ENCODE data around the gene FOXN4. TPM values are rescaled to one million over a fixed set of nuclear protein-coding genes. Genes with fewer than 3 reads are reported as not detected.
A peak's percentile ranks its signal among the peaks of the same experiment; 100 is the strongest.

FOXN4 gene
- total RNA-seq: not detected

GRCh38 chr12:109308534-109309380 lies at the start of gene FOXN4:
FOXN4 (minus strand) TSS chr12:109309284; CDS start chr12:109308321, 963 bp downstream.
- DNase-seq (no peak), ATAC-seq (no peak)
- Mint-ChIP-seq H3K9me3 (no peaks in the 10 kb centered on the region), H3K27me3 (ENCODE audit: low read depth) (peaks cover 69% of the 10 kb centered on the region), H3K36me3 (ENCODE audit: insufficient read depth) (no peaks in the 10 kb centered on the region), H3K4me1 (ENCODE audit: low read depth) (peaks cover 15% of the 10 kb centered on the region), H3K4me3 (peak within 1 kb of the TSS; percentile 79)

DNA sequence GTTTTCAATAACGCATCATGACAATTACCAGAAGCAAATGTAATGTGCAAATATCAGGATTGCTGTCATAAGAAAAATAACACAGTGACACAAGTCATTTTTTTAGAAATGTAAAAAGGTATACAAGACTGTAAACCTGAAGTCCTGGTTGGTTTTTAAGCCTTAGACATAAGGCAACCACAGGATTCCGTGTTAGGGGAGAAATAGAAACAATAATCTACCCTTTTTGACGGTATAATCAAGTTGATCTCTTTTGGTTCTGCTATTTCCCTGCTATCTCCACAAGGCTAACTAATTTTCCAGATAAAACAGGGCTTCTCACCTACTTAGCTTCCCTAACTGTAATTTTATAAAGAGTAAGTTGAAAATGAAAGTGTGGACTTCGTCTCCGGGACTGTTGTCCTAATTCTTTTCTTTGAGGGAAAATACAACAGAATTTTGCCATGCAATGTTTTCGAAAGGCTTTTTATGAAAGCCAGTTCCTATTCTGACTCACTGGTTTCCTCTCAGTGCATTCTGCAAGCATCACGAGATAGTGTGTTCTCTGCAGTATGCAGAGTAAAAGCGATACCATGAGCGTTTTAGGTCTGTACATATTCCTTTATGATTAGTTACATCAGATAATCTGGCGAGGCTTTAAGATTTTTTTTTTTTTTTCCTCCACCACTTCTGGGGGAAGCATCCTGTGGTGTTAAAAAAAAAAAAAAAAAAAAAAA lies 49.2 kb upstream of the FOXN4 start:
- no peaks in the 10 kb centered on the region for H3K9me3 Mint-ChIP-seq
- ATAC-seq (peak; percentile 81 to 83), DNase-seq (no peak)
- H3K27me3 Mint-ChIP-seq (ENCODE audit: low read depth): peaks cover 11% of the 10 kb centered on the region
- H3K4me1 Mint-ChIP-seq (ENCODE audit: low read depth): peaks cover 9% of the 10 kb centered on the region
- peak overlapping the region; percentile 37 for H3K4me3 Mint-ChIP-seq
- no peaks in the 10 kb centered on the region for H3K36me3 Mint-ChIP-seq (ENCODE audit: insufficient read depth)

DNA sequence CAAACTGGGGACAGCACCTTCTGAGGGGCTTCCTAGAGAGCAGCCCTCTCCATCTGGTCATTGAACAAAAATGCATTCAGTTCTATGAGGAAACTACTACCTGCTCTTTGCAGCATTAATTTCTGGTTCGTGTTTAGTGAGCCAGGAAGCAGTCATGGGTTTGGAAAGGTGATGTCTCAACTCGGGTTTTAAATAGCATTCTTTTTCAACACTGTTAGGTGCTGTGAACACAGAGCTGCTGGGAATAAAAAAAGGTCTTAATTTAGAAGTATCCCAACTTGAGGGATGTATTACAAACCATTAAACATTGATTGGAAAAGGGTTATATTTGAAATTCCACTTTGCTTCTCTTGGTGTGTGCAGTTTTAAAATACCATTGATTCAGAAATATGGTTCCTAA lies 47.9 kb upstream of the FOXN4 start:
- ATAC-seq: no peak
- DNase-seq: no peak
- H3K4me1 Mint-ChIP-seq (ENCODE audit: low read depth): peaks cover 9% of the 10 kb centered on the region
- H3K27me3 Mint-ChIP-seq (ENCODE audit: low read depth): peaks cover 16% of the 10 kb centered on the region
- no peaks in the 10 kb centered on the region for H3K9me3 Mint-ChIP-seq
- H3K36me3 Mint-ChIP-seq (ENCODE audit: insufficient read depth): no peaks in the 10 kb centered on the region
- H3K4me3 Mint-ChIP-seq: no peak overlapping the region

- Mint-ChIP-seq H3K27me3 (ENCODE audit: low read depth) (peaks cover 16% of the 10 kb centered on the region), H3K4me1 (ENCODE audit: low read depth) (peaks cover 9% of the 10 kb centered on the region), H3K36me3 (ENCODE audit: insufficient read depth) (no peaks in the 10 kb centered on the region), H3K4me3 (no peak overlapping the region), H3K9me3 (no peaks in the 10 kb centered on the region)
- ATAC-seq (no peak), DNase-seq (no peak)
Observed at GRCh38 chr12:109356577-109356976, 47.5 kb upstream of the FOXN4 start.

DNA sequence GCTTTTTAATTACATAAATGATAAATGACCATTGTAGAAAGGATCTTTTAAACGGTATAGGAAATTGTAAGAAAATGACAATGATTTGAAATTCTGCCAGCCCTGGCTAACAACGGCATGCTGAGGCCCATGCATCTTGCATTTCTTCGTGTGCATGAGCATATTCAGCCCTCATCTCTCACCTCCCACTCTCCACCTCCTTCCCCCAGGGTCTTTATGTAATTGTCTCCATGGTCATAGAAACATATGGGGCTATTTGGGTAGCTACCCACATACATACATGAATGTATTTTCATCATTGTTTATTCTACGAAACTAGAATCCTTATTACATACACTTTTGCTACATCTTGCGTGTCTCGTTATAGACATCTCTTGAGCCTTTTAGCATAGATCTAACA lies 43.1 kb upstream of the FOXN4 start:
- Mint-ChIP-seq H3K4me3 (no peak overlapping the region), H3K9me3 (no peaks in the 10 kb centered on the region), H3K4me1 (ENCODE audit: low read depth) (no peaks in the 10 kb centered on the region), H3K27me3 (ENCODE audit: low read depth) (peaks cover 10% of the 10 kb centered on the region), H3K36me3 (ENCODE audit: insufficient read depth) (no peaks in the 10 kb centered on the region)
- no peak for ATAC-seq
- no peak for DNase-seq

DNA sequence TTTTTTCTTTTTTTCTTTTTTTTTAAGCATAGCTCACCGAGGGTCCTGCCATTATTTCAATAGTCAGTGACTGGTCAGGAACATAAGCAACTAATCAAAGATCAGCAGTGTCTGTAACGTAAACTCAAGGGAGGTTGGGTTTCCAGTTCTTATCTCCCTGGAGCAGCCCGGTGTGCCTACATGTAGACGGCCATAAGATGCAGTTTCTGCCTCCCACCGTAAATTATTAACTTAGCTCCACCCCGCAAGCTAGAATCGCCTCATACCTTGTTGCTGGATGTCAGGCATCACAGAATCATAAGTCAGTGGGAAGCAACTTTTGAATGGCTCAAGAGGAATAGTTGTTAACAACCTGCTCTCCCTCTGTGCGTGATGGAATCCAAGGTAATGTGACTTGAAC lies 38.5 kb upstream of the FOXN4 start, which contains the start of gene MYO1H:
TSS of gene MYO1H (plus strand) at position 312 of the 400 bp plus-strand sequence. CDS start at position 373, 61 bp downstream.
- no peaks in the 10 kb centered on the region for H3K36me3 Mint-ChIP-seq (ENCODE audit: insufficient read depth)
- H3K9me3 Mint-ChIP-seq: no peaks in the 10 kb centered on the region
- H3K27me3 Mint-ChIP-seq (ENCODE audit: low read depth): peaks cover 14% of the 10 kb centered on the region
- no peak within 1 kb of the TSS for H3K4me3 Mint-ChIP-seq
- no peak for ATAC-seq
- DNase-seq: no peak
- H3K4me1 Mint-ChIP-seq (ENCODE audit: low read depth): no peaks in the 10 kb centered on the region

DNA sequence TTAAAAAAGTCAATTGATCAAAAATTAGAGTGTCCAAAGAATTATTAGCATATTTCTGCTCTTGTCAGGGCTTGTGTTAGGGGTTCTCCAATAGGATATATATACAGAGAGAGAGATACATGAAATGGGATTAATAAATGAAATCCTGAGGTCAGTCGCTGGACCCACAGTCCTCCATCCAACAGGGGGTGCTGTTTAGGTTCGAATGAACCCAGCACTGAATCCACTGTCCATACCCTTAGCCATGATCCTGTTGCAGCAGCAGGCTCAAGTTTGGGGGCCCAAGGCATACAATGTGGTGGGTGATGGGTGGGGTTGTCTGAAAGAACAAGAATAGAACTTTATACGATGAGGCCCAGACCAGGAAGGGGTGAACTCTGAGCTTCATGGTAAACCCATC lies 37.8 kb upstream of the FOXN4 start:
- DNase-seq (no peak), ATAC-seq (no peak)
- no peak overlapping the region for H3K4me3 Mint-ChIP-seq
- H3K9me3 Mint-ChIP-seq: no peaks in the 10 kb centered on the region
- peaks cover 10% of the 10 kb centered on the region for H3K27me3 Mint-ChIP-seq (ENCODE audit: low read depth)
- no peaks in the 10 kb centered on the region for H3K4me1 Mint-ChIP-seq (ENCODE audit: low read depth)
- no peaks in the 10 kb centered on the region for H3K36me3 Mint-ChIP-seq (ENCODE audit: insufficient read depth)

GRCh38 chr12:109345428-109345827 lies 36.3 kb upstream of the FOXN4 start:
- Mint-ChIP-seq H3K4me3 (no peak overlapping the region), H3K4me1 (ENCODE audit: low read depth) (no peaks in the 10 kb centered on the region), H3K27me3 (ENCODE audit: low read depth) (peaks cover 8% of the 10 kb centered on the region), H3K9me3 (no peaks in the 10 kb centered on the region), H3K36me3 (ENCODE audit: insufficient read depth) (no peaks in the 10 kb centered on the region)
- DNase-seq: no peak
- ATAC-seq: no peak

GRCh38 chr12:109343677-109344076 lies 34.6 kb upstream of the FOXN4 start:
- ATAC-seq (no peak), DNase-seq (no peak)
- Mint-ChIP-seq H3K27me3 (ENCODE audit: low read depth) (peaks cover 7% of the 10 kb centered on the region), H3K36me3 (ENCODE audit: insufficient read depth) (no peaks in the 10 kb centered on the region), H3K4me3 (no peak overlapping the region), H3K4me1 (ENCODE audit: low read depth) (no peaks in the 10 kb centered on the region), H3K9me3 (no peaks in the 10 kb centered on the region)

DNA sequence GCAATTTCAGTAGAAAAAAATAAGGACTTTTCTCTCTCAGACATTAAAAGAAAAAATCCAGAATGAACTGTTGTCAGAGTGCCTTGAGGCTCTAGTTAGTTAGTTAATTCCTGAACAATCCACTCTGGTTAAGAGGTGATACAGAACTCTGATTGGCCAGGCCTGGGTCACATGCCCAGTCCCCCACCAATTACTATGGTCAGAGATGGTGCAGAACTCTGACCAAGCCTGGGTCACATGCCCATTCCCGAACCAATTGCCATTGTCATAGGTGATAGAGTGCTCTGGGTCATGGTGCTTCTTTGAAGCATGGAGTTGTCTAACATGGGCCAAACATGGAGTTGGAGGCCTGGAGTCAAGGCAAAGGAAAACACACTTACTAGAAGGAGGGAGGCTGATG lies 27.5 kb upstream of the FOXN4 start:
- Mint-ChIP-seq H3K4me3 (no peak overlapping the region), H3K9me3 (no peaks in the 10 kb centered on the region), H3K27me3 (ENCODE audit: low read depth) (peaks cover 18% of the 10 kb centered on the region), H3K4me1 (ENCODE audit: low read depth) (no peaks in the 10 kb centered on the region), H3K36me3 (ENCODE audit: insufficient read depth) (no peaks in the 10 kb centered on the region)
- no peak for ATAC-seq
- no peak for DNase-seq

DNA sequence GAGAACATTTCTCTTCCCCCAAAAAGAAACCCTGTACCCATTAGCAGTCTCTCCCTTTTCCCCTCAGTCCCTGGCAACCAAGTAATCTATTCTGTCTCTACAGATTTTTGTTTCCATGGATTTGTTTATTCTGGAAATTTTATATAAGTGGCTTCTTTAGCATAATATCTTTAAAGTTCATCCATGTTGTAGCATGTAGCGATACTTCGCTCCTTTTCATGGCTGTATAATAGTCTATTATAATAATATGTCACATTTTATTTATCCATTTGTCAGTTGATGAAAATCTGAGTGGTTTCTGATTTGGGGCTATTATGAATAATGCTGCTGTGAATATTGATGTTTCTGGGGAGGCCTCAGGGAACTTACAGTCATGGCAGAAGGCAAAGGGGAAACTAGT lies 25.8 kb upstream of the FOXN4 start:
- no peak for ATAC-seq
- no peaks in the 10 kb centered on the region for H3K4me1 Mint-ChIP-seq (ENCODE audit: low read depth)
- no peaks in the 10 kb centered on the region for H3K9me3 Mint-ChIP-seq
- no peaks in the 10 kb centered on the region for H3K36me3 Mint-ChIP-seq (ENCODE audit: insufficient read depth)
- DNase-seq: no peak
- no peak overlapping the region for H3K4me3 Mint-ChIP-seq
- peaks cover 19% of the 10 kb centered on the region for H3K27me3 Mint-ChIP-seq (ENCODE audit: low read depth)

GRCh38 chr12:109331301-109331952 lies 22.3 kb upstream of the FOXN4 start:
- H3K36me3 Mint-ChIP-seq (ENCODE audit: insufficient read depth): no peaks in the 10 kb centered on the region
- no peak for ATAC-seq
- H3K4me3 Mint-ChIP-seq: no peak overlapping the region
- H3K27me3 Mint-ChIP-seq (ENCODE audit: low read depth): peaks cover 17% of the 10 kb centered on the region
- H3K9me3 Mint-ChIP-seq: no peaks in the 10 kb centered on the region
- DNase-seq: no peak
- no peaks in the 10 kb centered on the region for H3K4me1 Mint-ChIP-seq (ENCODE audit: low read depth)

DNA sequence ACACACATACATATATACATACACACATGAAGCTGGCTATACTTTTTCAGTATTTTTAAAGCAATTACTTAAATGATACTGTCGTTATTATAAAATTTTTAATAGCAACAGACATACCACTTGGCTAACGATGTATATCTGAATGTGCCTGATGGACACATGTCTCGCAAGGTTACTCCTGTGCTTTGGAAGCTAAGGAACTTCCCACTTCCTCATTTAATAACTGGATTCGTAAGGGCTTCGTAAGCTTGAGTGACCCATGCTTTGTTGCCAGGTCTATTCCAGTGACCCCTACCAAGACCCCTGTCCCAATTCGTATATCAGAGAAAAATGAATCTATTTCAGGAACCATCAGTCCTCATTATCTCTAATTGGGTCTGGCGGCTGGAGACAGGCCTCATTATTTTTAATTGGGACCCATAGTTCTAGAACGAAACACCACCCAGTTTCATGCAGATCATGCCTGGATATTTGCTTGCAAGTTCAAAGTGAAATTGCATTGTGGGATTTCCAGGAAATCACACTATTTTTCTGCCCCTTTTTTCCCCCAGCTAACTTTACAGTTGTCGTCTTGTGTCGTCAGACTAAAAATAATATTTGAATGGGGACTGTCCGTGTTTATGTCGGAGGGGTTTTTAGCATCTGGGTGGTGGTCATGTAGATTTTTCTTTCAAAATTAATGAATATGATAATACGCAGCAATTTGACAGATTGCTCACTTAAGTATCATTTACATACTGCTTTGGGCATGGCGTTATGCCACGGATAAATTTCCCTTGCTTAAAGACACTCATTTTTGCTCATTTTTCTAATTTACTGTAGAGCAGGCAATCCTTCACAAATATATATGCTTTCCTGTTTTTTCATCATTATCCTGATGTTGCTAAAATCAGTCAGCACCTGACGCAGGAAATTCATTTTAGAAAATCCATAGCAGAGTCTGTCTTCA lies 21.5 kb upstream of the FOXN4 start:
- no peak for ATAC-seq
- Mint-ChIP-seq H3K9me3 (no peaks in the 10 kb centered on the region), H3K4me1 (ENCODE audit: low read depth) (no peaks in the 10 kb centered on the region), H3K4me3 (no peak overlapping the region), H3K27me3 (ENCODE audit: low read depth) (peaks cover 11% of the 10 kb centered on the region), H3K36me3 (ENCODE audit: insufficient read depth) (no peaks in the 10 kb centered on the region)
- no peak for DNase-seq

- Mint-ChIP-seq H3K9me3 (no peaks in the 10 kb centered on the region), H3K36me3 (ENCODE audit: insufficient read depth) (no peaks in the 10 kb centered on the region), H3K27me3 (ENCODE audit: low read depth) (peaks cover 8% of the 10 kb centered on the region), H3K4me1 (ENCODE audit: low read depth) (no peaks in the 10 kb centered on the region), H3K4me3 (no peak overlapping the region)
- DNase-seq (no peak), ATAC-seq (no peak)
Observed at GRCh38 chr12:109329686-109330085, 20.6 kb upstream of the FOXN4 start.
